Ectodermal cell (in vitro differentiated cells): ENCODE data around the gene IL1RAPL2.
"Not testable (repeated sequence)": the region's sequence is repeated elsewhere in the genome, so short reads cannot be mapped to it uniquely, and the experiment has no call there.

Source experiments
- H3K27ac ChIP-seq: 2 replicates; pipeline ENCODE4 v1.7.0; 2013; ENCODE audit warnings: mild to moderate bottlenecking, low read depth, low read length; ENCODE audit not compliant: insufficient read depth, poor library complexity, severe bottlenecking
- H3K27me3 ChIP-seq: 2 replicates; pipeline ENCODE4 v1.7.0; 2013; ENCODE audit warnings: mild to moderate bottlenecking, low read length; ENCODE audit not compliant: insufficient read depth, control insufficient read depth, poor library complexity, severe bottlenecking
- H3K36me3 ChIP-seq: one replicate; pipeline ENCODE4 v1.7.0; 2013; ENCODE audit warnings: low read length; ENCODE audit not compliant: control insufficient read depth, insufficient read depth
- H3K4me1 ChIP-seq: one replicate; pipeline ENCODE4 v1.7.0; 2013; ENCODE audit warnings: low read length; ENCODE audit not compliant: control insufficient read depth, insufficient read depth
- H3K4me3 ChIP-seq: 2 replicates; pipeline ENCODE4 v1.7.0; 2013; ENCODE audit warnings: low read depth, low read length, control low read depth; ENCODE audit not compliant: insufficient read depth
- H3K9me3 ChIP-seq: 2 replicates; pipeline ENCODE4 v1.7.0; 2013; ENCODE audit warnings: mild to moderate bottlenecking, low read length, moderate library complexity; ENCODE audit not compliant: control insufficient read depth
- WGBS, 2 experiments: methylation state at CpG; one replicate each; pipeline ENCODE4 v1.1.7; 2013; ENCODE audit warnings: missing lambda C conversion rate in 2 of 2; 5-methylcytosine and 5-hydroxymethylcytosine counted together

IL1RAPL2 gene

GRCh38 chrX:105646592-105647372 lies 1080.8 kb downstream of the IL1RAPL2 start:
- 95% methylated on average over 16 to 17 of the region's 17 CpGs for WGBS, 2 experiments
- H3K27me3 ChIP-seq = no peaks in the 10 kb centered on the region
- no peaks in the 10 kb centered on the region for H3K36me3 ChIP-seq
- no peaks in the 10 kb centered on the region for H3K4me1 ChIP-seq
- no peak overlapping the region for H3K4me3 ChIP-seq
- H3K9me3 ChIP-seq = no peaks in the 10 kb centered on the region
- no peak overlapping the region for H3K27ac ChIP-seq

- Histone ChIP-seq H3K4me3 (no peak overlapping the region), H3K9me3 (no peaks in the 10 kb centered on the region), H3K4me1 (no peaks in the 10 kb centered on the region), H3K27me3 (no peaks in the 10 kb centered on the region), H3K36me3 (no peaks in the 10 kb centered on the region), H3K27ac (no peak overlapping the region)
- WGBS, 2 experiments = 79 to 90% methylated on average over 1 to 2 of the region's 2 CpGs
Measured at GRCh38 chrX:105647749-105648148, 1081.8 kb downstream of the IL1RAPL2 start.

GRCh38 chrX:105648732-105649131 lies 1082.7 kb downstream of the IL1RAPL2 start:
- H3K4me1 ChIP-seq = no peaks in the 10 kb centered on the region
- no peaks in the 10 kb centered on the region for H3K27me3 ChIP-seq
- 89% methylated on average over 1 of the region's 1 CpG for whole genome bisulfite sequencing, 2 experiments
- no peak overlapping the region for H3K4me3 ChIP-seq
- H3K36me3 ChIP-seq = no peaks in the 10 kb centered on the region
- no peaks in the 10 kb centered on the region for H3K9me3 ChIP-seq
- H3K27ac ChIP-seq = no peak overlapping the region

DNA sequence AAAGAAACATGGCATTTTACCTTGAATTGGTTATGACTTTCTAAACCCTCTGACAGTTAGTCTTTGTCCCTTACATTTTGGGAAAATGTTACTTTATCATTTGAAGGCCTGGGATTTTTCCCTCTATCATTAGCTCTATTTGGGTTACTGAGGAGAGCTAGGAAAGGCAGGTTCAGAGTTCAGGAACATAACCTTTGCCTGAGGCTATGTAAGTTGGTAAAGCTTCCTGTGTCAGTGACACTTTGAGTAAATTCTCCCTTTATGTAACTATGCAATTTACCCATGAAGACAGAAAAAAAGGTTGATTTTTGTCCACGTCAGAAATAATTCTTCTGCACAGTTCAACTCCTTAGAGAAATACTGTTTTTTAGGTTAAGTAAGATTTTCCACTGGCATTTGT lies 1084.6 kb downstream of the IL1RAPL2 start:
- Histone ChIP-seq H3K9me3 (no peaks in the 10 kb centered on the region), H3K4me3 (no peak overlapping the region), H3K27ac (no peak overlapping the region), H3K27me3 (no peaks in the 10 kb centered on the region), H3K4me1 (no peaks in the 10 kb centered on the region), H3K36me3 (no peaks in the 10 kb centered on the region)
- 100% methylated on average over 1 of the region's 1 CpG; no CpG with 5 or more reads in 1 of the 2 experiments for WGBS, 2 experiments

DNA sequence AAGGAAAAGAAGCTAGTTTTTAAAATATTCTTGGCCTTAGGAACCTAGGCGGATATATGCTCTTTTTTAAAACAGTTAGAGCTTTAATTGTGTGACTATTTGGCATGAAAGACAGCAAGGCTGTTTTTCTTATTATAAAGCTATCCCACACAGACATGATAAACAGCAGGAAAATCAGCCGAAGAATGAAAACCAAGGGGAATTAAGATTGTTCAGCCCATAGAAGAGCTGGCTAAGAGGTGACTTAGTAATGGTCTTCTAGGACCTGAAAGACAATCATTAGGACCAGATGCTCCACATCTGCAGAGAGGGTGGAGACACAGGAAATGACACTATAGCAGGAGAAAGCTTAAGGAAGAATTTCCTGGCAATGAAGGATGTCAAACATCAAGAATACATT lies 1085.0 kb downstream of the IL1RAPL2 start:
- H3K27me3 ChIP-seq = no peaks in the 10 kb centered on the region
- WGBS, 2 experiments = 75 to 80% methylated on average over 1 to 2 of the region's 2 CpGs
- H3K4me1 ChIP-seq = no peaks in the 10 kb centered on the region
- H3K36me3 ChIP-seq = no peaks in the 10 kb centered on the region
- H3K27ac ChIP-seq = no peak overlapping the region
- H3K9me3 ChIP-seq = no peaks in the 10 kb centered on the region
- H3K4me3 ChIP-seq = no peak overlapping the region

DNA sequence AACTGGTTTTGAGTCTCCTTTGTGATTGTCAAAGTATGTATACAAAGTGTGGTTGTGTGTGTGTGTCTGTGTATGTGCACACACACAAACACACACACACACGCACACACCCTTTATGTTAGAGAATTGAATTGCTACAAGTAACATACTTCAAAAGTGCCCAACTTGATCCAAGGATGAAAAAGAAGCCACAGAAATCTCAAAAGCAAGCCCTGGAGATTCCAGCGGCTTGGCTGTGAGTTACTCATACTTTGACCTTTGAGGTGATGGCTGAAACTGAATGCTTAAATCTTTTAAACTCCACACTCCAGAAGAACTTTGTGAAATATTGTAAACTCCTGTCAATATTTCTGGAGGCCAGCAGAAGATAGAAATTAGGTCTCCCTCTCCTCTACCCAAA lies 1087.9 kb downstream of the IL1RAPL2 start:
- 100% methylated on average over 1 of the region's 2 CpGs for WGBS, 2 experiments
- H3K4me3 ChIP-seq = no peak overlapping the region
- no peaks in the 10 kb centered on the region for H3K27me3 ChIP-seq
- H3K4me1 ChIP-seq = no peaks in the 10 kb centered on the region
- H3K9me3 ChIP-seq = no peaks in the 10 kb centered on the region
- H3K27ac ChIP-seq = no peak overlapping the region
- H3K36me3 ChIP-seq = no peaks in the 10 kb centered on the region

DNA sequence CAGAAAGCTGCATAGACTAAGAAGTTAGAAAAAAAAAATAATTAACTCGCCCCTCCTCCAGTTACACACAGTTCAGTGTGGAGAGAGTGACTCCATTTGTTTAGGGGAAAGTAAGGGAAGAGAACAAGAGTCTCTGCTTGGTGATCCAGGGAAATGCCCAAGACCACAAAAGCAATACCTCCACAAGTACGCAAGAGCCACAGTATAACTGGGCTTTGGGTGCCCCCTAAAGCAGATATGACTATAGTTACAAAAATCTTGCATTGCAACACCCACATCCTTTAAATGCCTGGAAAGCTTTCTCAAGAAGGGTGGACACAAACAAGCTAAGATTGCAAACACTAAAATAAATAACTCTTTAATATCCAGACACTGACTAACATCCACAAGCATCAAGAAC lies 1092.1 kb downstream of the IL1RAPL2 start:
- no peaks in the 10 kb centered on the region for H3K4me1 ChIP-seq
- H3K27ac ChIP-seq = no peak overlapping the region
- H3K4me3 ChIP-seq = no peak overlapping the region
- no peaks in the 10 kb centered on the region for H3K9me3 ChIP-seq
- WGBS, 2 experiments = 88 to 92% methylated on average over 1 of the region's 2 CpGs
- no peaks in the 10 kb centered on the region for H3K27me3 ChIP-seq
- no peaks in the 10 kb centered on the region for H3K36me3 ChIP-seq

DNA sequence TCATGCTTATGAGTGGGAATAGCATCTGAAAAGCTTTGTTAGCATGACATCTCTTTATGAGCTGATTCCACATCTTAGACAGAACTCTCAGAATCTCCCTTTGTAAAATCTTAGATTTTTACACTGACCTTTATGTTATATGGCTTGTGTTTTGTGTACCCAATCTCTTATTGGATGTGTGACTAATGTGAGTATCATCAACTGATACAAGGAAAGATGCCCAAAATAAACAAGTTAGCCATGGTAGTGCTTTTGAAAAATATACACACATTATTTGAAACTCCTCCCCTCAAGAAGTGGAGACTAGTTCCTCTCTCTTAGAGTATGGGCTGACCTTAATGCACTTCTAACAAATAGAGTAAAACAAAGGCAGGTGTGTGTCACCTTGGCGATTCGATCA lies 1096.2 kb downstream of the IL1RAPL2 start:
- 94 to 95% methylated on average over 2 of the region's 2 CpGs for WGBS, 2 experiments
- Histone ChIP-seq H3K4me1 (no peaks in the 10 kb centered on the region), H3K27ac (no peak overlapping the region), H3K27me3 (no peaks in the 10 kb centered on the region), H3K36me3 (no peaks in the 10 kb centered on the region), H3K4me3 (no peak overlapping the region), H3K9me3 (no peaks in the 10 kb centered on the region)

- H3K27ac ChIP-seq = no peak overlapping the region
- WGBS, 2 experiments = 79 to 86% methylated on average over 2 of the region's 2 CpGs
- H3K36me3 ChIP-seq = no peaks in the 10 kb centered on the region
- no peaks in the 10 kb centered on the region for H3K4me1 ChIP-seq
- H3K9me3 ChIP-seq = no peaks in the 10 kb centered on the region
- no peaks in the 10 kb centered on the region for H3K27me3 ChIP-seq
- H3K4me3 ChIP-seq = no peak overlapping the region
Measured at GRCh38 chrX:105664243-105664642, 1098.2 kb downstream of the IL1RAPL2 start.

DNA sequence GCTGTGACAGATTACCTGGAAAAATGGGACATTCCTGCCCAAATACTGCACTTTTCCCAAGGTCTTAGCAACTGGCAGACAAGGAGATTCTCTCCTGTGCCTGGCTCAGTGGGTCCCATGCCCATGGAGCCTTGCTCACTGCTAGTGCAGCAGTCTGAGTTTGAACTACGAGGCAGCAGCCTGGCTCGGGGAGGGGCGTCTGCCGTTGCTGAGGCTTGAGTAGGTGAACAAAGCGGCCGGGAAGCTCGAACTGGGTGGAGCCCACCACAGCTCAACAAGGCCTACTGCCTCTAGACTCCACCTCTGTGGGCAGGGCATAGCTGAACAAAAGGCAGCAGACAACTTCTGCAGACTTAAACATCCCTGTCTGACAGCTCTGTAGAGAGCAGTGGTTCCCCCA lies 1118.3 kb downstream of the IL1RAPL2 start:
- H3K27me3 ChIP-seq, H3K36me3 ChIP-seq, H3K27ac ChIP-seq, H3K4me3 ChIP-seq, H3K9me3 ChIP-seq, H3K4me1 ChIP-seq: not testable (repeated sequence)
- WGBS, 2 experiments = 86 to 89% methylated on average over 7 of the region's 7 CpGs
